Measurements from ENCODE around the gene PIP4K2B. TPM values are rescaled to one million over a fixed set of nuclear protein-coding genes. Genes with fewer than 3 reads are reported as not detected.

The PIP4K2B gene
- total and polyA plus RNA-seq, 2 of the 8 experiments (the other 6 are each of a cell fraction or from before 2014, with no cell fraction given): 21.5 to 57.8 TPM

GRCh38 chr17:38746849-38747462 lies 52.4 kb downstream of the PIP4K2B start:
- ChIA-PET CTCF (ENCODE audit: partially characterized antibody) (interaction anchor here (0.7 to 4.6 kb wide), 6 partner anchors 12 to 207 kb away, joined by 3 to 40 read pairs (median 4); partner anchors contain the start of gene CISD3), POLR2A (ENCODE audit: partially characterized antibody) (interaction anchor here (0.7 to 4.8 kb wide), 7 partner anchors 10 to 295 kb away, joined by 4 to 40 read pairs (median 8); partner anchors contain the start of gene CISD3)
- Histone ChIP-seq H3K18ac (ENCODE audit: extremely low read depth, low read length) (peak overlapping the region; percentile 71), H4K5ac (ENCODE audit: insufficient read length, low read depth, low read length) (no peak overlapping the region), H3K79me1 (ENCODE audit: low read depth, low read length) (peaks cover 15% of the 10 kb centered on the region), H3K27ac (ENCODE audit: low read depth, low read length) (no peak overlapping the region), H4K20me1 (replicated peaks in 1 of 2; ENCODE audit: control insufficient read depth in 1 of 2, insufficient read depth in 2 of 2, low read length in 2 of 2) (peaks cover 31 to 39% of the 10 kb centered on the region in 2 experiments), H2BK120ac (replicated peaks; ENCODE audit: low read depth, low read length) (no peak overlapping the region), H2BK5ac (ENCODE audit: low read depth, low read length) (peak overlapping the region; percentile 77; the same call in 1 of the 2 replicates), H2BK12ac (ENCODE audit: low read depth, low read length) (no peak overlapping the region; the same call in 1 of the 2 replicates), H2AFZ (ENCODE audit: low read length) (no peak overlapping the region), H3K4me3 (ENCODE audit: extremely low read depth in 1 of 4, insufficient read depth in 2 of 4, low read depth in 3 of 4, low read length in 4 of 4) (peak overlapping the region; percentile 78 to 90 (median 88)), H2AK5ac (ENCODE audit: low read depth, low read length) (no peak overlapping the region), H3K79me2 (ENCODE audit: control insufficient read depth in 1 of 2, insufficient read depth in 2 of 2, low read length in 2 of 2) (peaks cover 43 to 54% of the 10 kb centered on the region in 2 experiments), H4K8ac (ENCODE audit: extremely low read depth, insufficient read depth, low read length) (no peak overlapping the region; the same call in 1 of the 2 replicates), H3K4me1 (replicated peaks in 1 of 4; ENCODE audit: control insufficient read depth in 3 of 4, insufficient read depth in 4 of 4, low read length in 3 of 4) (peaks cover 7 to 34% (median 21%) of the 10 kb centered on the region in 4 experiments), H3K4ac (replicated peaks; ENCODE audit: insufficient read length, low read depth, low read length) (no peak overlapping the region), H2BK20ac (ENCODE audit: low read length) (no peak overlapping the region), H3K56ac (replicated peaks; ENCODE audit: insufficient read length, low read depth, low read length) (peak overlapping the region; percentile 32), H3K14ac (ENCODE audit: insufficient read length) (no peak overlapping the region), H3K23me2 (ENCODE audit: low read depth, low read length) (peaks cover 45% of the 10 kb centered on the region), H2BK15ac (ENCODE audit: low read length) (no peak overlapping the region; the same call in 1 of the 2 replicates), H3K4me2 (ENCODE audit: insufficient read depth in 1 of 2, low read depth in 2 of 2, low read length in 2 of 2) (peak overlapping the region; percentile 84 to 89), H4K91ac (replicated peaks; ENCODE audit: insufficient read length, low read length) (peak overlapping the region; percentile 53), H3K27me3 (replicated peaks in 1 of 4; ENCODE audit: control insufficient read depth in 3 of 4, extremely low read depth in 1 of 4, insufficient read depth in 3 of 4, low read length in 3 of 4) (peaks cover 0 to 11% (median 5%) of the 10 kb centered on the region in 4 experiments; a peak in 5 of 7 replicates), H3K23ac (ENCODE audit: insufficient read length) (no peak overlapping the region), H3K9ac (replicated peaks in 1 of 4; ENCODE audit: extremely low read depth in 1 of 4, low read depth in 3 of 4, low read length in 3 of 4) (peak overlapping the region in 1 of 4 experiments; percentile 63; a peak in 4 of 7 replicates), H3K9me3 (ENCODE audit: insufficient read depth in 2 of 2, low read depth in 1 of 2, low read length in 1 of 2) (no peaks in the 10 kb centered on the region), H3K36me3 (ENCODE audit: control insufficient read depth in 2 of 4, insufficient read depth in 4 of 4, low read length in 3 of 4) (no peaks in the 10 kb centered on the region)
- TF ChIP-seq GABPA (IDR thresholded peaks at IDR 0.05; ENCODE audit: borderline replicate concordance, insufficient read depth, low read length) (no peak), KDM5A (IDR thresholded peaks at IDR 0.05; ENCODE audit: low read length) (no peak), YY1 (IDR thresholded peaks at IDR 0.05; ENCODE audit: low read depth, low read length) (no peak), ASH2L (IDR thresholded peaks at IDR 0.05; ENCODE audit: low read length) (peak; percentile 53), RXRA (IDR thresholded peaks at IDR 0.05; ENCODE audit: insufficient read depth, low read depth, low read length) (no peak)
- no peak for FAIRE-seq
- 9% methylated on average over 11 of the region's 21 CpGs; no CpG with 5 or more reads in 1 of the 2 experiments for WGBS, 2 experiments (ENCODE audit: extremely low coverage in 1 of 2, insufficient coverage in 1 of 2, insufficient read length in 1 of 2, insufficient replicate concordance in 2 of 2, low coverage in 1 of 2, low lambda C conversion rate in 2 of 2, missing lambda C conversion rate in 1 of 2)
- DNase-seq (ENCODE audit: low read depth in 1 of 2, low spot score in 2 of 2): no peak

All from H1 (cell line).